SK-N-DZ (cell line): Measurements from ENCODE around the gene LRRC36.

ENCODE experiments used
- DNase-seq: peaks from one replicate; pipeline ENCODE4 v3.0.0-alpha.2; 2015; ENCODE audit warnings: low spot score

LRRC36 gene

GRCh38 chr16:67294171-67294757, 32.4 kb upstream of the LRRC36 start:
- no peak for DNase-seq

GRCh38 chr16:67294938-67295361, 31.7 kb upstream of the LRRC36 start:
- no peak for DNase-seq

GRCh38 chr16:67296420-67296819, 30.2 kb upstream of the LRRC36 start:
- no peak for DNase-seq

- DNase-seq: no peak
Observed at GRCh38 chr16:67298277-67298676, 28.3 kb upstream of the LRRC36 start.

GRCh38 chr16:67299269-67299668, 27.3 kb upstream of the LRRC36 start:
- DNase-seq: no peak

- DNase-seq: no peak
Observed at GRCh38 chr16:67301080-67301782, 25.4 kb upstream of the LRRC36 start.

- DNase-seq: no peak
Observed at GRCh38 chr16:67302076-67302475, 24.5 kb upstream of the LRRC36 start.

GRCh38 chr16:67302970-67303369, 23.6 kb upstream of the LRRC36 start:
- no peak for DNase-seq

- DNase-seq: no peak
Observed at GRCh38 chr16:67304020-67304419, 22.6 kb upstream of the LRRC36 start.

- no peak for DNase-seq
Observed at GRCh38 chr16:67305216-67306071, 21.2 kb upstream of the LRRC36 start.

- no peak for DNase-seq
Observed at GRCh38 chr16:67310561-67310960, 16.1 kb upstream of the LRRC36 start.

GRCh38 chr16:67311607-67312488, 14.8 kb upstream of the LRRC36 start:
- no peak for DNase-seq

GRCh38 chr16:67312719-67313118, 13.9 kb upstream of the LRRC36 start:
- no peak for DNase-seq

GRCh38 chr16:67317853-67318252, 8.8 kb upstream of the LRRC36 start:
- no peak for DNase-seq

- no peak for DNase-seq
Observed at GRCh38 chr16:67326115-67326471, 522 bp upstream of the LRRC36 start.

GRCh38 chr16:67327743-67328142, 1.1 kb downstream of the LRRC36 start:
- no peak for DNase-seq

- no peak for DNase-seq
Observed at GRCh38 chr16:67329901-67330300, 3.3 kb downstream of the LRRC36 start.

- DNase-seq: no peak
Observed at GRCh38 chr16:67333315-67333714, 6.7 kb downstream of the LRRC36 start.

- no peak for DNase-seq
Observed at GRCh38 chr16:67336116-67336515, 9.5 kb downstream of the LRRC36 start.

- DNase-seq: no peak
Observed at GRCh38 chr16:67336648-67337047, 10.0 kb downstream of the LRRC36 start.

GRCh38 chr16:67339453-67339852, 12.8 kb downstream of the LRRC36 start:
- DNase-seq: no peak

- DNase-seq: no peak
Observed at GRCh38 chr16:67341250-67341649, 14.6 kb downstream of the LRRC36 start.
